Stimulated activated CD4-positive, alpha-beta T cell treated with anti-CD3 and anti-CD28 coated beads, Interleukin-1b, Interleukin-23, amount 100 ng/mL, for 4 hours (primary cell): ENCODE results near the gene FAM3B.
A peak's percentile ranks its signal among the peaks of the same experiment; 100 is the strongest.

Source experiments
- DNase-seq, 2 donors: peaks; one replicate each; pipeline ENCODE4 v3.0.0-alpha.2; 2020; ENCODE audit warnings: low read depth in 2 of 2

Gene FAM3B

DNA sequence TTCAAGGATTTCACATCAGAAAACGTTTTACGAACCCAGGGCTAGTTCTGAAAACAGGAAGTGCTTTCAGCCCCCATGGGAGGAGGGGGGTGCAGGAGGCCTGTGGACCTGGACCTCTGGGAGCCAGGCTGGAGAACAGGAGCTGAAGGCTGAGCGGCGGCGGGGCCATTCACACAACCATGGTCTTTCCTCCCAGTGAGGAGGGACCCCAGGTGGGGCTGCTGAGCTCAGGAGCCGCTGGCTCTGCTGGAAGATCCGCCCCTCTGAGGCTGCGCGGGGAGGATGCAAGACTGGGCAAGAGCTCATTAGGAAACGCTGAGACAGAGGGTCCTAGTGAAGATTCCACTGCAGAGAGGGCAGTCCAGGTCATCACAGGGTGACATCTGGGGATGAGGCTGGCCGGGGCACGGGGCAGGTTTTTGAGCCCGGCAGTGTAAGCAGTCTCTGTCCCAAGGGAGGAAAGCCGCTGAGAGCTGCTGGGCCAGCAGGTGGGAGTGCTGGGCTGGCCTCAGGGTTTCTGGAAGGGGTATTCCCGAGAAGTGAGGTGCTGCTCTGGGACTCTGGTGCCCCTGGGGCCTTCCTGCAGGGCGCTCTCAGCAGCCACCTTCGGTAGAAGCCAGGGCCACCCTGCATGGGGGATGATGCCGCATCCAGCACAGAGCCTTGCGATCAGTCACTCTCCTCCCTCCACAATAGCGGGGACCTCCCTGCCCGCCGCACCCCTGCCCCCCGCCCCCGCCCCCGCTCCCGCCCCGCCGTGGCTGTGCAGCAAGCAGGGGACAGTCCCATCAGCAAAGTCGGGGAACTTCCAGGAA is 52.7 kb downstream of the FAM3B start:
- DNase-seq, result peak in 1 of 2 donors; percentile 12

DNA sequence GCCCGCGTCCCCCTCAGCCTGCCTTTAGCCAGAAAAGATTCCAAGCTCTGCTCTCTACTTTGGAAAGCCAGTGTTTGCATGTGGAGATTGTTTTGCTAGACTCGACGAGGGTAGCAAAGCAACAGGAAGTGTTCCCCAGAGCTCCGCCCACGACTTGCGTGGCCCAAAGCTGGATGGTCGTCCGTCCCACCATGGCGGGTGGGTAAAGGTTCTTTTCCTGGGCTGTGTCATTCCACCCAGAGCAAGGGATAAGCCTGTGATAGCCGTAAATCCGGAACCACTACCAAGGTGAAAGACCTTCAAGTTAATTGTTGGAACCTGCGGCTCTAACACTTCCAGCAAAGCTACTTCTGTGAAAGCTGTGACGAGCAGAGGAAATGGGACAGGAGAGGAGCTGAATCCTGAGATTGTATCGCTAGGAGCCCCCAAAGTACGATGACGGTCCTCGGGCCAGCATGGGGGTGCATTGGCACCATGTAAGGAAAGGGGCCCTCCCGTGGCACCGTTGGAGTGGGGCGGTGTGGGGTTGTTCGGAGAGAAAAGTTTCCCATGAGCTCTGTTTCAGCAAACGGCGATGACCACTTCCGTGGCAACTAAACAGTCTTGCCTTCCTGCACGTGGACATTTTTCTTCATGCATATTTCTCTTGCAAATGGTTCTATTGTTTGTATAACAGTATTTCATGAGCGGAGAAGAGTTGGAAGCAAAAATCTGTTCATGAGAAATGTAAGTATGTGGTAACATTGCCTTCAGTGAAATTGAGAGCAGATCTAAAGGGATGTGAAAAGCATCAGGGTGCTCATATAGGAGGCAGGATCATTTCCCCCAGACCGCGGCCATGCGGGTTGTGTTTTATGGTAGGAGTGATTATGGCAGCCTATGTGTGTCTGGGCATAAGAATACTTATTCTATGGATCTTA is 53.6 kb downstream of the FAM3B start:
- DNase-seq, result no peak

DNA sequence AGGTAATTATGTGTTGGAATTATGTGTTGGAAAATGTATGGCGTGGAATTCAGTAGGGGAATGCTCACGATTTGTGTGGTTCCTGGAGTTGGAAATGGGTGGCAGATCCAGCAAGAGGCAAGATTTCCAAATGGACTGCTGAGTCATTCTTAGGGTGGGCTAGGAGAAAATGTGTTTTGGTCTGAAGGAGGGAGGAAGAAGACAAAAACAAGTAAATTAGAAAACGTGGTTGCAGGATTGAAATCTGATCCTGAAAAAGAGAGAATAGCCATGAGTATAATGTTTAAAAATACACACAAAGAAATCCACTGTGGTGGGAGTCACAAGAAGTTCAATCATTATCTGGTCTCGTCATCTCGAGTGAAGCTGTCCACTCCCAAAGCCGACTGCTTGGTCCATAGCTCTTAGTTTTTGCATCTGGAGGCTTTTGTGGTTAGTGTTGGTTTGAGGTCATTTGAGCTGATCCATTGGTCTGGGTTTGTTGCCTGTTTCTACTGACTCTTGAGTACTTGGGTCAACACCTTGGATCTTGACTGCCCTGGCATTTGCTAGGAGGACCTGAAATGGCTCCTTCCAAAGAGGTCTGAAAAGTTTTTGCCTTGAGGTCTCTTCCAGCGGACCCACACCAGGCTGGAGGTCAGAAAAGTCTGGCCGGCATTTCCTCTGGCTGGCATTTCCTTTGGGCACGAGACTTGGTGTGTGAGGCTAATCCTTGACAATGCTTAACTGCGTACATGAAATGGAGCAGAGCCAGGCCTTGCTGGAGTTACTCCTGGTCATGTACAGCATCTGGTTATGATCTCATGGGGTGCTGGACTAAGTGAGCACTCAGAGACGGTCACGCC is 54.5 kb downstream of the FAM3B start:
- DNase-seq, result no peak

DNA sequence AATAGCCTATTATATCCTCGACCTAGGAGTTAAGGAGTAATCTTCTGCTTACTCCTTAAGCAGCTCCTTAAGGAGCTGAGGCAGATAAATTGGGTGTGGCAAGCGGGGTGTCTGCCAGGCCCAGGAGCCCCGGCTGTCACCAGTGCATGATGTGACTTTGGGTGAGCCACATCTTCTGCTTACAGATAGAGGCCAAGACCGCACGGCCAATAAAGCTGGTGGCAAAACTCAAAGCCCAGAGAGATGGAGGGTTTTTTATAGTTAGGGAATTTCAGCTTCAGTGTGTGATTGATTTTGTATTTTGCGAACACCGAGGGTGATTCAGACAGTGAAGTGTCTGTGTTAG is 55.1 kb downstream of the FAM3B start:
- no peak for DNase-seq

DNA sequence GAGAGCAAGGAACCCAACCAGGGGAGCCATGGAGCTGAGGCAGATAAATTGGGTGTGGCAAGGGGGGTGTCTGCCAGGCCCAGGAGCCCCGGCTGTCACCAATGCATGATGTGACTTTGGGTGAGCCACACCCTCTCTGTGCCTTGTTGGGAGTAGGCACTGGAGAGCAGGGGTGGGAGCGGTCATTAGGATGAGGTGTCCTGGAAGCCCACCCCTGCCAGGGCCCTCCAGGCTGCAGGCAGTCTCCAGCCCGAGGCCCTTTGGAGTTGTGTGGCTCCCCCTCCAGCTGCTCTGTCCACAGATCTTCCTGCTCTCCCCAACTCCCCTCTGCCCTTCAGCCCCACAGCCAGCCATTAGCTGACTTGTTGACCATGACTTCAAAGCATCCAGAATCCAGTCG is 56.7 kb downstream of the FAM3B start:
- DNase-seq, result no peak

DNA sequence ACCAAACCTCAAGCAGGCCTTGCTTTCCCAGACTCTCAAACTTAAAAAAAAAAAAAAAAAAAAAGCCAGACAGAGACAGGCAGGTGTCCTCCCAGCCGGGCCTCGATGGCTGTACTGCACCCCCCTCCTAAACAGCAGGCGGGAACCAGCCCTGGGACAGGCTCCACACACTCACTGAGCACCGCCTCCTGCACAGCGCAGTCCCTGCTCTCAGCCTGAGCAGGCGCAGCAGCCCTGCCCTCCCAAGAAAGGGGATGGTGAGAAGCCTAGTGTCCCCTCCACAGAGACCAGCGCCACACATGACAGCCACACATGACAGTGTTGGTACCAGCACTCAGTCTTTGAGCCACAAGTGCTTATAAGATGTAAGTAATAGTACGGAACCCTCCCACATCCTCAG is 57.2 kb downstream of the FAM3B start:
- DNase-seq, result no peak

DNA sequence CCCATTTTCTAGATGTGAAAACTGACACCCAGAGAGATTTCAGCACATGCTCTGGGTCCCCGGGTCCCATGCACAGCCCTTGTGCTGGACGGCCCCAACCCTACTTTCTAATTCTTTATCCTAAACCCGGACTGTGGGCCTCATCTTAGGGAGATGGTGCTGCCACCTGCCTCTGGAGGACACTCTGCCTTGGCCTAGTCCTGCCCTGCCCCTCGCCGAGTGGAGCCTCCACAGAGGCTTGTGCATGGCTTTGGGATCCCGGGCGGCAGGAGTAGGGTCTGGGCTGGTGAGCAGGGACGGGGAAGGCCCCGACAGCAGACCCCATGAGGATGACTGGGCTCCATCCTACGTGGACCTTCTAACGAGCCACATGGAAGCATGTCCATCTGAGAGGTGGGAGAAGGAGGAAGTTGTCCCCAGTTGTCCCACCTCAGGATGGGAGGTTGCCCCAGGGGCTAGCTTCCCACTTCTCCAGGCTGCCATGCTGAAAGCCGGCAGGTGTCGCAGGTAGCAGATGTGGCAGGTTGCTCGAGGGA is 57.6 kb downstream of the FAM3B start:
- DNase-seq, result no peak

DNA sequence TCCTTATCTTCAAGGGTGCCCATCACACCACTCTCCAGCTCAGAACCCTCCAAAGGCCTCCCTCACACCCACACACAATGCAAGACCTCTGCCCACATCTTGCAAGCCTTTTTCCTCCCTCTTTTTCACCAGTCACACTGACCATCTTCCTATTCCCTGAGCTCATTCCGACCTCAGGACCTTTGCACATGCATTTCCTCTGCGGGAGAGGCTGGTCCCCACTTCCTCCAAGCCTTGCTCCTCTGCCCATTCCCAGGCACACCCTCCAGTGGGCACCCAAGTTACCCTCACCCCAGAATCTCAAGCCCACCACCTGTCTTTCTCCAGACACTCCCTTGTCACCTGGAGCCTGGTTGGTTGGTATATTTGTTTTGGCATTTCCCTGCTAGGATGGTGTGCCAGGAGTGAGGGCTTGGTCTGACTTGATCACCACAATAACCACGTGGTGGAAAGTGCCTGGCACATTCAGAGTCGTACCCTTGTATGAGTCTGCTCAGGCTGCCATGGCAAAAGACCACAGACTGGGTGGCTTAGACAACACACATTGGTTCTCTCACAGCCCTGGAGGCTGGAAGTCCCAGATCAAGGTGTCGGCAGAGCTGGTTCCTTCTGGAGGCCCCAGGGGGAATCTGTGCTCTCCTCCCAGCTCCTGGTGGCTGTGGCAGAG is 58.4 kb downstream of the FAM3B start:
- no peak for DNase-seq

DNA sequence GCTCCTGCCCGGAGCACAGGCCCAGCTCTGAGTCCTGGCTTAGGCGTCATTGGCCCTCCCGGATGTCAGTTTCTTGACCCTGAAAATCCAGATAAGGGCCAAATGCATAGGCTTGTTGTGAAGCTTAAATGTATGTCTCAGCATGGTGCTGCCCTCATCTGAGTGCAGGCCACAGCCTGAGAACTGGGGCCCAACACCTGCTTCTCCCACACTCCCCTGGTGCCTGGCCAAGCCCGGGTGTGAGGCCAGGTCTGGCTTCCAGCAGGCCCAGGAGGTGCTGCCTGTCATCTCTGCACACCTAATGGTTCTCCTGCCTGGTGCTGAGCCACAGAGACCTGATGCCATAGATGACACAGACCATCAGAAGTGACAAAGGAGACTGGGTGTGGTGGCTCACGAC is 59.3 kb downstream of the FAM3B start:
- DNase-seq, result no peak

DNA sequence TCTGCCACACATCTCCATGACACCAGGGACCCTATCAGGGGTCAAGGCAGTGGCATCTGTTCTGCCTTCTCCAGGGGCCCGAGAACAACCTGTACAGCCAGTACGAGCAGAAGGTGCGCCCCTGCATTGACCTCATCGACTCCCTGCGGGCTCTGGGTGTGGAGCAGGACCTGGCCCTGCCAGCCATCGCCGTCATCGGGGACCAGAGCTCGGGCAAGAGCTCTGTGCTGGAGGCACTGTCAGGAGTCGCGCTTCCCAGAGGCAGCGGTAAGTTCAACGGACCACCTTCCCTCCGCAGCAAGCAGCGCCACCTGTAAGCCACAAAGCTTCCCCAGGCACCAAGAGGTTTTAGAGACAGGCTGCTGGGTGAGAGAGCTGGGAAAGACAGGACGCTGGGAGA is 61.1 kb downstream of the FAM3B start:
- DNase-seq, result no peak

DNA sequence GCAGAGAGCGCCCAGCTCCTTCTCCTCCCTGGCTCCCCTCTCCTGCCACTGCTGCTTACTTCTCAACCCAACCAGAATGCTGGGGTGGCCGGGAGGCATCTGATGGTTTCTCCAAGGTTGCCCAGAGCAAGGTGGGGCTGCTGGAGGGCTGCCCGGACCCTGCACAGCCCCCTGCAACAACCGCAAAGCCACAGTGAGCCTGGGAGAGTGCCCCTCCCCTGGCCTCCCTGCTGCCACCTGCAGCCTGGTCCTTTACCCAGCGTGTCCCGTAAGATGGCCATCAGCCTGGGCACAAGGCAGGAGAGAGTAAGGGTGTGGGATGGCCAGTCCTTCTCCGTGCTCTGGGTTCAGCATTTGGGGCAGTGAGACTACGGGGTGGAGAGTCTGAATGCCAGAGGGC is 62.2 kb downstream of the FAM3B start:
- no peak for DNase-seq

DNA sequence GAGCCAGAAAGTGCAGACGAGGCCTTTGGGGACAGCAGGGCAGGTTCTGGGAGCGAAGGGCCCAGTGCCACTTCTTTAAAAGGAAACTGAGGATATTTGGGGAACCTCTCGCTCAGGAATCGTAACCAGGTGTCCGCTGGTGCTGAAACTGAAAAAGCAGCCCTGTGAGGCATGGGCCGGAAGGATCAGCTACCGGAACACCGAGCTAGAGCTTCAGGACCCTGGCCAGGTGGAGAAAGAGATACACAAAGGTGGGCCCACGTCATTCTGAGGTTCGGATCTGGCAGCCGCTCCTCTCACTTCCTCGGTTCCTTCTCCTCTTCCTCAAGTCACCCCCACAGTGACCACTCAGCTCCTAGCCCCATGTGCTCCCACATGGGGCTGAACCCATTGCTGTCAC is 63.3 kb downstream of the FAM3B start:
- no peak for DNase-seq

DNA sequence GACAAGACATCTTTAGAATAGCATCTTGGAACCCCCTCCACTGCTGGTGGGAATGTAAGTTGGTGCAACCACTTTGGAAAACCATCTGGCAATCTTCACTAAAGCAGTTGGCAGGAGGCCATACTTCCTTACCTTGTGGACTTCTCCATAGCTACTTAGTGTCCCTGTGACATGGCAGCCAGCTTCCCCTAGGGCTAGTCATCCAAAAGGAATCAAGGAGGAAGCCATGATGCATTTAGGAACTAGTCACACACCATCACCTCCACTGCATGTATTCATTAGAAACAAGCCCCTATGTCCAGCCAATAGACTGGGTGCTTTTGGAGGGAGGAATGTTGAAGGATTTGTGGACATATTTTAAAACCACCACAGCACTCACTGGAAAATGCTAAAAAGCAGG is 65.1 kb downstream of the FAM3B start:
- DNase-seq, result no peak

DNA sequence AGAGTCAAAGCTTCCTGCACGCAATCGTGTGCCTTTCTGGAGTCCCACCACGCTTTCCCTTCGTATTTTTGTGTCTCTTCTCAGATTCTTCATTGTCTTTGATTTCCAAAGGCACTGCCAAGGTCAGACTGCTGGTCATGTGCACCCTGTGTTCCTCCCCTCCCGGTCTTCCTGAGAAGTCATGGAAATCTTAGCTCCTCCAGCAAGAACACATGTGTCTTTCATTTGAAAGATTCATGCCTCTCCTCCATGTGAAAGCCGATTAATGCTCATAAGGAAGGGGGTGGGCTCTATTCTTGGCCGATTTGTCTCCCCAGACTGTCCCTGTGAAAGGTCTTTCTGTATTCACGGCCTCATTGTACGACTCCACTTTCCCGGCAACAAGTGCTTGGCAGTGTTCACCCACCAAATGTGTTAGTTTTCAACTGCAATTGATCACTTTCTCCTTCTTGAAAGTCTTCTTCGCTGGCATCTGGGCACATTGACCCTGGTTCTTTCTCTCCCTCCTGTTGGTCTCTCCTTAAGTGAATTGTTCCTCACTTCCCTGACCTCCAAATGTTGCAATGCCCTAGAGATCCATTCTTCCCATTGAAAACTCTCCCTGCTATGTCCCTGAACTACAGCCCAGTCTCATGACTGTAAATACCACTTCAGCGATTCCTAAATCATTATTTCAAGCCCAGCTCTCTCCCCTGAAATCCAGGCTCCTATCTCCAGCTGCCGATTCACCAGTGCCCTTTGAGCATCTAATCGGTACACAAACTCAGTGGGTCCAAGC is 70.6 kb downstream of the FAM3B start:
- DNase-seq, result no peak

DNA sequence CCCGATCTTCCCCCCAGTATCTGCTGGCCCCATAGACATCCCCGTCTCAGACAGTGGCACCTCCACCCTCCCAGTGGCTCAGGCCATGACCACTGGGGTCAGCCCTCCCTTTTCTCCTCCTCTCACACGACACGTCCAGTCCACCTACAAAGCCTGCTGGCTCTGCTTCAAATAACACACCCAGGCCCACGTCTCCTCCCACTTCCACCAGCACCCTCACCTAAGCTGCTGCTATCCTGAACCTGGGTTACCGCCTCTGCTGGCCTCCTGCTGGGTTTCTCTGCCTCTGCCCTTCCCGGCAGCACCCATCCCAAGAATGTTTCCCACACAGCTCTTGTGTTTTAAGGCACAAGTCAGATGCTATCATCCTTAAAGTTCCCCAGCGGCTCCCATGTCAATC is 71.2 kb downstream of the FAM3B start:
- DNase-seq, result no peak

DNA sequence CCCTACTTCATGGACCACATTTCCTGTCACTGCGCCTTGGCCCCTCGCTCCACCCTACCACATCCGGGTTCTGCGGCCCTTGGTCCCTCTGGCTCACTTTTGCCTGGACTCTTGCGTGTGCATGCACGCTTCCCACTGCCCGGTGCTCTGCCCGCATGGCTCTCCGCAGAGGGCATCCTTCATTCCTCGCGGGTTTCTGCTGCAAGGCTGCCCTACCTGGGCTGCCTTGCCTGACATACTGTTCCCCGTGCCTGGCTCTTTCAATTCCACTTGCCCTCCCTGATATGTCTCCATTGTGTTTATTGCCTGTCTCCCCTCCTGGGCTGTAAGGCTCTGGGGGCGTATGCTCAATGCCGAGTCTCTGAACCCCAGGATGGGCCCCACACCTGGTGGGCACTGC is 71.7 kb downstream of the FAM3B start:
- no peak for DNase-seq

DNA sequence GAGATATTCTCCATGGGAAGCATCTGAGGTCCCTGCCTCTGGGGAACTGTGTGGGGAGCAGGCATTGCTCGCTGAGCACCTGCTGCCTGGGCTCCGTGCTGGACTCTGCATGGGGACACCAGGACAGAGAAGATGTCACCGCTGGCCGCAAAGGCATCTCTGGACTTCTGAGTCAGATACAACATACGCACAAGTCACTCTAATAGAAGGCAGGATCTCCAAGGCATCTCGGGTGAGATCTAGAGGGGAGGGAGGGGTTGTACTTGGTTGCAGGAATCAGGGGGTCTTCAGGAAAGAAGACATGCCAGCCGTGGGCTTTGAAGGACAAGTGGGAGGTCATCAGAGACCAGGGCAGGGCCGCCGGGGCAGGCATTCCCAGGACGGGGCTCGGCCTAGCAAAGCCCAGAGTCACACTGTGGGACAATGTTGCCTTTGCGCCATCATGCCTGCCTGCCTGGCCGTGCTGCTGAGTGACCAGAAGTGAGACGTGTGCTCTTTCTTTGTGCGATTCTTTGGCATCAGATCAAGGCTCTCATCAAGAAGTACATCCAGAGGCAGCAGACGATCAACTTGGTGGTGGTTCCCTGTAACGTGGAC is 73.5 kb downstream of the FAM3B start:
- no peak for DNase-seq

DNA sequence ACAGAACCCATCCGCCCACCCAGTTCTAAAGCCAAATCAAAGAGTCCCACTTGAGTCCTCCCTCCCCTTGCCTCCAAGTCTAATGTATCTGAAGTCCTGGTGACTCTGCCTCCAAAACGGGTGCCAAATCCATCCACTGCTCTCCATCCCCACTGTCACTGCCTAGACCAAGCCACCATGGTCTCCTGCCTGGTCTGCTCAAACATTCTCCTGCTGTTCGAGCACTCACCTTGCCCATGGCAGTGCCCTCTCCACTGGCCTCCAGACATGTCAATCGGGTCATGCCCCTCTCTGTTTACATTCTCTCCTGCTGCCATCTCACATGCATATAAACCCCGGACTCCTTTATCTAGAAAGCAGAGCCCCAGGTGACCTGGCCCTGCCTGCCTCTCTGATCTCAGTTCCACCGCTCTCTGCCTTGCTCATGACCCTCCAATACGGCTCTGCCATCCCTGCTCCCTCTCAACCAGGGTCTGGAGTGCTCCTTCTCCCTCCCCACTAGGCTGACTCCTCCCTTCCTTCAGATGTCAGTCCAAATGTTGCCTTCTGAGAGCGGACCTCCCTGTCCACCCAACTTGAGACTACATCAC is 77.4 kb downstream of the FAM3B start:
- DNase-seq, result no peak

DNA sequence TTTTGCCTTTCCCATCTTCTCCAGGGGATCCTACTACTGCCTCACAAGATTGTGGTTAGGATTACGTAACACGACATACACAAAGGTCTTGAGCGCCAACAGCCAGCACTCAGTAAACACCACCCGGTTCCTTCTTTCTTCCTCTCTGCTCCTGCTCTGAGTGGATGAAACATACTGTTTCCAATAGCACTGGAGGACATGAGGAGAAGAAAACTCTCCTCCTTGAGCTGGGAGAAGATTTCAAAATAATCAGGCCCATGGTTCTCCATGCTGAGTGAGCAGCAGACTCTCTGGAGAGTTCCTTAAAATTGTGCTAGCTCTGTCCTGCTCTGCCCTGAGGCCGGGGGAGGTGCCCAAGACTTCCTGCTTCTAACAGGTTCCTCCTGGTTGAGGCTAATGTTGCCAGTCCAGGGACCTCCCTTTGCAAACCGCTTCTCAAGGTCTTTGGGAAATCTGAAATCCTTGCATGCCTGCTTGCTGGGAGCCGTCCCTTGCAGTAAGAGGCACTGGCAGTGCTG is 80.0 kb downstream of the FAM3B start:
- no peak for DNase-seq

DNA sequence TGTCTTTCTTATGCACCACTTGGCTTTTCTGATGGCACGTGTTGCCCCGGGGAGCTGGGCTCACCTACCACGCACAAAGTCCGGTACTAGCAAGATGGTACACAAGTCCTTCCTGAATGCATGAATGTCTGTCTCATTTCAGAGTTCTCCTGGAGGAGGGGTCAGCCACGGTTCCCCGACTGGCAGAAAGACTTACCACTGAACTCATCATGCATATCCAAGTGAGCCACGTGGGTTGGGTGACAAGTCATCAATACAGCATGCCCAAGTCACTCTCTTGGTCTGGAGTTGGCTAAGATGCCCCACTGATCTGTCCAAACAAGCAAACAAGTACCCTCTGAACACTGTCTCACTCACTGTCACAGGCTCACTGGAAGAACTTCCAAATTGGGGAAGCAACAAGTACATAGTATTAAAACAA is 80.9 kb downstream of the FAM3B start:
- no peak for DNase-seq
